ENCODE results near the gene TMX4.

DNA sequence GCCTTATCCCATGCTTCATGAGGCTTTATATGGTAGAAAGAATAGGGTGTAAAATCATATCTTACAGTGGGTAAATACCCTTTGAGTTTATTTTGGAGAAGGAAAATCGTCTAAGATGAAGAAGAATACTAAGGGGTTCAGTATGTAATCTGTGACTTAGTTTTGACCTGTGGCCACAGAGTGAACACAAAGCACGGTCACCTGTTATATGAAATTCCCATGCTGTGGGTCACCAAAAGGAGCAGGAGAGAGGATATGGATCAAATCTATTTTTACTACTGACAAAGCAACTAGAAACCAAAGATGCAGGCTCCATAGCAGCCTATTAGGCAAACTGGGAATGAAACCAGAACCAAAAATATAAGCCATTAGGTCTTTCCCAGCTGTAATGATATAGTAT is 75.7 kb downstream of the TMX4 start:
- no peak for TF ChIP-seq EZH2phosphoT487 (IDR thresholded peaks at IDR 0.05; ENCODE audit: borderline replicate concordance)
- no peak for TF ChIP-seq CTCF (conservative IDR thresholded peaks at IDR 0.05; ENCODE audit: low read length)

All from Loucy (cell line).